Measurements from ENCODE around the gene HNRNPK. TPM values are rescaled to one million over a fixed set of nuclear protein-coding genes. Genes with fewer than 3 reads are reported as not detected.
"Not testable (repeated sequence)": the region's sequence is repeated elsewhere in the genome, so short reads cannot be mapped to it uniquely, and the experiment has no call there.

Gene HNRNPK
- total and polyA plus RNA-seq, 9 donors: 337 to 540 (median 466) TPM

- 20% methylated on average over 1 of the region's 2 CpGs for WGBS (ENCODE audit: insufficient coverage)
- H3K9me3 ChIP-seq (replicated peaks; ENCODE audit: control insufficient read depth, low read depth, low read length): no peaks in the 10 kb centered on the region
- H3K27me3 ChIP-seq (ENCODE audit: control insufficient read depth, insufficient read depth, low read length): no peaks in the 10 kb centered on the region
- H3K27ac ChIP-seq (ENCODE audit: low read length): no peak overlapping the region
- no peak overlapping the region for H3K4me3 ChIP-seq (ENCODE audit: low read length)
- no peaks in the 10 kb centered on the region for H3K4me1 ChIP-seq (ENCODE audit: control insufficient read depth, insufficient read depth, low read length)
- H3K36me3 ChIP-seq (ENCODE audit: control insufficient read depth, insufficient read depth, low read length): peaks cover 8% of the 10 kb centered on the region
- no peak for DNase-seq
These were observed 15.1 kb downstream of the HNRNPK start for GRCh38 chr9:83964973-83965349.

GRCh38 chr9:83962165-83962564 lies 17.9 kb downstream of the HNRNPK start:
- no peaks in the 10 kb centered on the region for H3K27me3 ChIP-seq (ENCODE audit: control insufficient read depth, insufficient read depth, low read length)
- no peak overlapping the region for H3K27ac ChIP-seq (ENCODE audit: low read length)
- DNase-seq: no peak
- WGBS (ENCODE audit: insufficient coverage): no CpG with 5 or more reads among the region's 3 CpGs
- no peaks in the 10 kb centered on the region for H3K9me3 ChIP-seq (replicated peaks; ENCODE audit: control insufficient read depth, low read depth, low read length)
- H3K4me3 ChIP-seq (ENCODE audit: low read length): no peak overlapping the region
- peaks cover 1% of the 10 kb centered on the region for H3K4me1 ChIP-seq (ENCODE audit: control insufficient read depth, insufficient read depth, low read length)
- H3K36me3 ChIP-seq (ENCODE audit: control insufficient read depth, insufficient read depth, low read length): peaks cover 3% of the 10 kb centered on the region

- Histone ChIP-seq H3K9me3 (replicated peaks; ENCODE audit: control insufficient read depth, low read depth, low read length) (no peaks in the 10 kb centered on the region), H3K27me3 (ENCODE audit: control insufficient read depth, insufficient read depth, low read length) (no peaks in the 10 kb centered on the region), H3K4me3 (ENCODE audit: low read length) (no peak overlapping the region), H3K36me3 (ENCODE audit: control insufficient read depth, insufficient read depth, low read length) (no peaks in the 10 kb centered on the region), H3K27ac (ENCODE audit: low read length) (no peak overlapping the region), H3K4me1 (ENCODE audit: control insufficient read depth, insufficient read depth, low read length) (peaks cover 7% of the 10 kb centered on the region)
- WGBS (ENCODE audit: insufficient coverage): 80% methylated on average over 4 of the region's 5 CpGs
- DNase-seq: no peak
These were observed 19.0 kb downstream of the HNRNPK start for GRCh38 chr9:83960991-83961390.

GRCh38 chr9:83959061-83959460 lies 21.0 kb downstream of the HNRNPK start:
- no peak for DNase-seq
- WGBS (ENCODE audit: insufficient coverage): no CpG with 5 or more reads among the region's 4 CpGs
- Histone ChIP-seq H3K27me3 (ENCODE audit: control insufficient read depth, insufficient read depth, low read length) (no peaks in the 10 kb centered on the region), H3K9me3 (replicated peaks; ENCODE audit: control insufficient read depth, low read depth, low read length) (no peaks in the 10 kb centered on the region), H3K4me1 (ENCODE audit: control insufficient read depth, insufficient read depth, low read length) (peaks cover 12% of the 10 kb centered on the region), H3K27ac (ENCODE audit: low read length) (no peak overlapping the region), H3K36me3 (ENCODE audit: control insufficient read depth, insufficient read depth, low read length) (peaks cover under 1% of the 10 kb centered on the region), H3K4me3 (ENCODE audit: low read length) (no peak overlapping the region)

GRCh38 chr9:83957248-83957513 lies 22.8 kb downstream of the HNRNPK start:
- Histone ChIP-seq H3K27ac (ENCODE audit: low read length) (peak overlapping the region; percentile 90), H3K27me3 (ENCODE audit: control insufficient read depth, insufficient read depth, low read length) (no peaks in the 10 kb centered on the region), H3K4me3 (ENCODE audit: low read length) (peak overlapping the region; percentile 88), H3K4me1 (ENCODE audit: control insufficient read depth, insufficient read depth, low read length) (peaks cover 12% of the 10 kb centered on the region), H3K9me3 (replicated peaks; ENCODE audit: control insufficient read depth, low read depth, low read length) (no peaks in the 10 kb centered on the region), H3K36me3 (ENCODE audit: control insufficient read depth, insufficient read depth, low read length) (peaks cover 4% of the 10 kb centered on the region)
- no peak for DNase-seq
- WGBS (ENCODE audit: insufficient coverage): no CpG with 5 or more reads among the region's 4 CpGs

- H3K4me1 ChIP-seq (ENCODE audit: control insufficient read depth, insufficient read depth, low read length): peaks cover 12% of the 10 kb centered on the region
- no peaks in the 10 kb centered on the region for H3K9me3 ChIP-seq (replicated peaks; ENCODE audit: control insufficient read depth, low read depth, low read length)
- DNase-seq: peak; percentile 89
- H3K27me3 ChIP-seq (ENCODE audit: control insufficient read depth, insufficient read depth, low read length): no peaks in the 10 kb centered on the region
- peak overlapping the region; percentile 90 for H3K27ac ChIP-seq (ENCODE audit: low read length)
- H3K4me3 ChIP-seq (ENCODE audit: low read length): peak overlapping the region; percentile 88
- under 1% methylated on average over 35 of the region's 57 CpGs for WGBS (ENCODE audit: insufficient coverage)
- H3K36me3 ChIP-seq (ENCODE audit: control insufficient read depth, insufficient read depth, low read length): peaks cover 10% of the 10 kb centered on the region
These were observed 23.4 kb downstream of the HNRNPK start for GRCh38 chr9:83956436-83957247.

GRCh38 chr9:83956086-83956435 lies 24.0 kb downstream of the HNRNPK start:
- no peaks in the 10 kb centered on the region for H3K9me3 ChIP-seq (replicated peaks; ENCODE audit: control insufficient read depth, low read depth, low read length)
- H3K27me3 ChIP-seq (ENCODE audit: control insufficient read depth, insufficient read depth, low read length): no peaks in the 10 kb centered on the region
- H3K4me1 ChIP-seq (ENCODE audit: control insufficient read depth, insufficient read depth, low read length): peaks cover 12% of the 10 kb centered on the region
- DNase-seq: peak; percentile 51
- H3K36me3 ChIP-seq (ENCODE audit: control insufficient read depth, insufficient read depth, low read length): peaks cover 14% of the 10 kb centered on the region
- peak overlapping the region; percentile 88 for H3K4me3 ChIP-seq (ENCODE audit: low read length)
- 8% methylated on average over 23 of the region's 23 CpGs for WGBS (ENCODE audit: insufficient coverage)
- peak overlapping the region; percentile 90 for H3K27ac ChIP-seq (ENCODE audit: low read length)

GRCh38 chr9:83948096-83948495 lies 31.9 kb downstream of the HNRNPK start:
- not testable (repeated sequence) for H3K4me3 ChIP-seq (ENCODE audit: low read length); H3K27me3 ChIP-seq (ENCODE audit: control insufficient read depth, insufficient read depth, low read length); H3K27ac ChIP-seq (ENCODE audit: low read length); H3K9me3 ChIP-seq (replicated peaks; ENCODE audit: control insufficient read depth, low read depth, low read length); H3K4me1 ChIP-seq (ENCODE audit: control insufficient read depth, insufficient read depth, low read length); DNase-seq
- peaks cover 33% of the 10 kb centered on the region for H3K36me3 ChIP-seq (ENCODE audit: control insufficient read depth, insufficient read depth, low read length)
- 98% methylated on average over 27 of the region's 39 CpGs for WGBS (ENCODE audit: insufficient coverage)

GRCh38 chr9:83940590-83941303 lies 39.3 kb downstream of the HNRNPK start:
- no peak overlapping the region for H3K27ac ChIP-seq (ENCODE audit: low read length)
- no peaks in the 10 kb centered on the region for H3K27me3 ChIP-seq (ENCODE audit: control insufficient read depth, insufficient read depth, low read length)
- WGBS (ENCODE audit: insufficient coverage): 93% methylated on average over 4 of the region's 5 CpGs
- peaks cover 36% of the 10 kb centered on the region for H3K36me3 ChIP-seq (ENCODE audit: control insufficient read depth, insufficient read depth, low read length)
- H3K4me3 ChIP-seq (ENCODE audit: low read length): no peak overlapping the region
- H3K9me3 ChIP-seq (replicated peaks; ENCODE audit: control insufficient read depth, low read depth, low read length): no peaks in the 10 kb centered on the region
- no peaks in the 10 kb centered on the region for H3K4me1 ChIP-seq (ENCODE audit: control insufficient read depth, insufficient read depth, low read length)
- DNase-seq: no peak

- Histone ChIP-seq H3K36me3 (ENCODE audit: control insufficient read depth, insufficient read depth, low read length) (peaks cover 26% of the 10 kb centered on the region), H3K27me3 (ENCODE audit: control insufficient read depth, insufficient read depth, low read length) (no peaks in the 10 kb centered on the region), H3K4me1 (ENCODE audit: control insufficient read depth, insufficient read depth, low read length) (peaks cover 2% of the 10 kb centered on the region), H3K27ac (ENCODE audit: low read length) (no peak overlapping the region), H3K4me3 (ENCODE audit: low read length) (no peak overlapping the region), H3K9me3 (replicated peaks; ENCODE audit: control insufficient read depth, low read depth, low read length) (no peaks in the 10 kb centered on the region)
- DNase-seq: peak; percentile 75
- no CpG with 5 or more reads among the region's 1 CpG for WGBS (ENCODE audit: insufficient coverage)
These were observed 42.1 kb downstream of the HNRNPK start for GRCh38 chr9:83937861-83938455.
